Body of pancreas (tissue), 4 donors: Measurements from ENCODE around the gene MAP3K20. TPM values are rescaled to one million over a fixed set of nuclear protein-coding genes. Genes with fewer than 3 reads are reported as not detected.
"Not testable (repeated sequence)": the region's sequence is repeated elsewhere in the genome, so short reads cannot be mapped to it uniquely, and the experiment has no call there.

ENCODE experiments used
- ATAC-seq: fragments of 150-250 bp; one replicate; pipeline ENCODE4 v1.9.1; 2016
- DNase-seq, 4 donors: peaks; one replicate each; pipeline ENCODE4 v3.0.0-alpha.2; 2019
- H3K27ac ChIP-seq, 4 donors: fragments of 200-600 bp; sonication (generic); 1 replicate in 3 of 4; 2 replicates in 1 of 4; pipeline versions ENCODE4 v1.5.1 to v1.6.1; 2016 to 2019; ENCODE audit warnings: mild to moderate bottlenecking in 1 of 4, mixed read lengths in 1 of 4, moderate library complexity in 1 of 4
- H3K27me3 ChIP-seq, 2 donors: fragments of 200-600 bp; sonication (generic); one replicate each; pipeline ENCODE4 v1.6.0; 2016; ENCODE audit warnings: mild to moderate bottlenecking in 1 of 2
- H3K36me3 ChIP-seq, 2 donors: fragments of 200-600 bp; sonication (generic); replicated peaks in 1 of 2; 2 replicates each; pipeline ENCODE4 v1.5.1; 2016; ENCODE audit warnings: low read depth in 2 of 2; ENCODE audit not compliant: insufficient read depth in 1 of 2
- H3K4me1 ChIP-seq: fragments of 200-600 bp; sonication (generic); one replicate; pipeline ENCODE4 v1.6.0; 2016
- H3K4me3 ChIP-seq, 2 donors: fragments of 200-600 bp; sonication (generic); 1 replicate in 1 of 2; 2 replicates in 1 of 2; pipeline ENCODE4 v1.5.1; 2016 to 2019
- H3K9me3 ChIP-seq, 3 donors: fragments of 200-600 bp; sonication (generic); 1 replicate in 2 of 3; 2 replicates in 1 of 3; pipeline ENCODE4 v1.5.1; 2016
- POLR2A ChIP-seq, 3 donors: fragments of 450-650 bp; IDR thresholded peaks; one replicate each; pipeline ENCODE4 v1.6.1; 2016; ENCODE audit warnings: antibody characterized with exemption in 3 of 3, mild to moderate bottlenecking in 2 of 3
- WGBS, 2 donors: methylation state at CpG; one replicate each; pipeline ENCODE4 v1.1.5; 2017; 5-methylcytosine and 5-hydroxymethylcytosine counted together
- intact Hi-C: fragments of 100-400 bp; cut with DNase I; formaldehyde crosslinking; loops from one replicate; pipeline ENCODE4 v1.15.1; 2023
- total RNA-seq, 2 donors: library from RNA; depleted of rRNA; stranded (reverse); fragments of >200 nt; gene quantifications; one replicate each; pipeline ENCODE4 v1.1.0, GENCODE V29; 2016
- TF ChIP-seq, protein P1 (sequence below), 7 experiments: fragments of 450-650 bp in 4 of 7; fragments of 200-600 bp in 3 of 7; sonication (generic) in 3 of 7; IDR thresholded peaks; one replicate each; pipeline ENCODE4 v1.5.1; 2016 to 2019; ENCODE audit warnings: antibody characterized with exemption in 7 of 7

The MAP3K20 gene
- total RNA-seq, 2 donors from 2014 or later: 11.5 to 18.7 TPM

DNA sequence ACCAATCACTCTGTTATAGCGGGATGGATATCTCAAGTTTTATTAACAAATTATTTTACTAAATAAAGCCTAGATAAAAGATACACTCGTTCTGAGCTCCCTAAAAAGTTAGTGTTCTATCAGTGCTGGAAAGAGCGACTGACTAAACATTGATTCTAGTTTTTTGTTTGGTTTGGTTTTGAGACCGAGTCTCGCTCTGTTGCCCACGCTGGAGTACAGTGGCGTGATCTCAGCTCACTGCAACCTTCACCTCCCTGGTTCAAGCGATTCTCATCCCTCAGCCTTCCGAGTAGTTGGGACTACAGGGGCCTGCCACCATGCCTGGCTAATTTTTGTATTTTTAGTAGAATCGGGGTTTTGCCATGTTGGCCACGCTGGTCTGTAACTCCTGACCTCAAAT, 205.2 kb downstream of the MAP3K20 start:
- Histone ChIP-seq H3K27ac (no peak overlapping the region), H3K27me3 (no peaks in the 10 kb centered on the region), H3K4me3 (no peak overlapping the region), H3K9me3 (no peaks in the 10 kb centered on the region), H3K36me3 (no peaks in the 10 kb centered on the region), H3K4me1 (no peaks in the 10 kb centered on the region)
- intact Hi-C loops: no loop called here
- DNase-seq (no peak), ATAC-seq (no peak)
- 88 to 90% methylated on average over 11 of the region's 11 CpGs for WGBS, 2 donors
- TF ChIP-seq POLR2A (IDR thresholded peaks at IDR 0.05): no peak
- TF ChIP-seq, protein P1, sequence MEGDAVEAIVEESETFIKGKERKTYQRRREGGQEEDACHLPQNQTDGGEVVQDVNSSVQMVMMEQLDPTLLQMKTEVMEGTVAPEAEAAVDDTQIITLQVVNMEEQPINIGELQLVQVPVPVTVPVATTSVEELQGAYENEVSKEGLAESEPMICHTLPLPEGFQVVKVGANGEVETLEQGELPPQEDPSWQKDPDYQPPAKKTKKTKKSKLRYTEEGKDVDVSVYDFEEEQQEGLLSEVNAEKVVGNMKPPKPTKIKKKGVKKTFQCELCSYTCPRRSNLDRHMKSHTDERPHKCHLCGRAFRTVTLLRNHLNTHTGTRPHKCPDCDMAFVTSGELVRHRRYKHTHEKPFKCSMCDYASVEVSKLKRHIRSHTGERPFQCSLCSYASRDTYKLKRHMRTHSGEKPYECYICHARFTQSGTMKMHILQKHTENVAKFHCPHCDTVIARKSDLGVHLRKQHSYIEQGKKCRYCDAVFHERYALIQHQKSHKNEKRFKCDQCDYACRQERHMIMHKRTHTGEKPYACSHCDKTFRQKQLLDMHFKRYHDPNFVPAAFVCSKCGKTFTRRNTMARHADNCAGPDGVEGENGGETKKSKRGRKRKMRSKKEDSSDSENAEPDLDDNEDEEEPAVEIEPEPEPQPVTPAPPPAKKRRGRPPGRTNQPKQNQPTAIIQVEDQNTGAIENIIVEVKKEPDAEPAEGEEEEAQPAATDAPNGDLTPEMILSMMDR (IDR thresholded peaks at IDR 0.05): no peak

DNA sequence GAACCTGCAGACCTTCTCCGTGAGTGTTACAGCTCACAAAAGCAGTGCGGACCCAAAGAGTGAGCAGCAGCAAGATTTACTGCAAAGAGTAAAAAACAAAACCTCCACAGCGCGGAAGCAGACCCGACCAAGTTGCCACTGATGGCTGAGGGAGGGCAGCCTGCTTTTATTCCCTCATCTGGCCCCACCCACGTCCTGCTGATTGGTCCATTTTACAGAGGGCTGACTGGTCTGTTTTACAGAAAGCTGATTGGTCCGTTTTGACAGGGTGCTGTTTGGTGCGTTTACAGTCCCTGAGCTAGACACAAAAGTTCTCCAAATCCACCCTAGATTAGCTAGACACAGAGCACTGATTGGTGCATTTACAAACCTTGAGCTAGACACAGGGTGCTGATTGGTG, 206.3 kb downstream of the MAP3K20 start:
- ATAC-seq, H3K27me3 ChIP-seq, H3K4me3 ChIP-seq, intact Hi-C loops, H3K9me3 ChIP-seq, H3K36me3 ChIP-seq, H3K27ac ChIP-seq, DNase-seq, H3K4me1 ChIP-seq: not testable (repeated sequence)
- 84 to 95% methylated on average over 8 of the region's 8 CpGs for WGBS, 2 donors

DNA sequence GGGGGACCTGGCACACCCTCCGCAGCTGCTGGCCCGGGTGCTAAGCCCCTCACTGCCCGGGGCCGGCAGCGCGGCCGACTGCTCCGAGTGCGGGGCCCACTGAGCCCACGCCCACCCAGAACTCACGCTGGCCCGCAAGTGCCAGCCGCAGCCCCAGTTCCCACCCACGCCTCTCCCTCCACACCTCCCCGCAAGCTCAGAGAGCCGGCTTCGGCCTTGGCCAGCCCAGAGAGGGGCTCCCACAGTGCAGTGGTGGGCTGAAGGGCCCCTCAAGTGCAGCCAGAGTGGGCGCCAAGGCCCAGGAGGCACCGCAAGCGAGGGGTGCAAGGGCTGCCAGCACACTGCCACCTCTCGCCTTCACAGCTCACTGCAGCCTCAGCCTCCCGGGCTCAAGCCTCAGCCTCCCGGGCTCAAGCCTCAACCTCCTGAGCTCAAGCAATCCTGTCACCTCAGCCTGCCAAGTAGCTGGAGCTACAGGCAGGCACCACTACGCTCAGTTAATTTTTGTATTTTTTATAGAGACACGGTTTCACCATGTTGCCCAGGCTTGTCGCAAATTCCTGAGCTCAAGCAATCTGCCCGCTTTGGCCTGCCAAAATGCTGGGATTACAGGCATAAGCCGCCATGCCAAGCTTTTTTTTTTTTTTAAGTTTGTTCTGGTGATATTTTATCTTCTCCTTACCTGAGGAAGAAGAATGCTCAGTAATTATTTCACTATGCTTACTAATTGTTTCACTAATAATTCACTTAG, 207.3 kb downstream of the MAP3K20 start:
- TF ChIP-seq POLR2A (IDR thresholded peaks at IDR 0.05): no peak
- TF ChIP-seq, protein P1 (IDR thresholded peaks at IDR 0.05): no peak
- 93 to 96% methylated on average over 7 to 26 of the region's 28 CpGs for WGBS, 2 donors

DNA sequence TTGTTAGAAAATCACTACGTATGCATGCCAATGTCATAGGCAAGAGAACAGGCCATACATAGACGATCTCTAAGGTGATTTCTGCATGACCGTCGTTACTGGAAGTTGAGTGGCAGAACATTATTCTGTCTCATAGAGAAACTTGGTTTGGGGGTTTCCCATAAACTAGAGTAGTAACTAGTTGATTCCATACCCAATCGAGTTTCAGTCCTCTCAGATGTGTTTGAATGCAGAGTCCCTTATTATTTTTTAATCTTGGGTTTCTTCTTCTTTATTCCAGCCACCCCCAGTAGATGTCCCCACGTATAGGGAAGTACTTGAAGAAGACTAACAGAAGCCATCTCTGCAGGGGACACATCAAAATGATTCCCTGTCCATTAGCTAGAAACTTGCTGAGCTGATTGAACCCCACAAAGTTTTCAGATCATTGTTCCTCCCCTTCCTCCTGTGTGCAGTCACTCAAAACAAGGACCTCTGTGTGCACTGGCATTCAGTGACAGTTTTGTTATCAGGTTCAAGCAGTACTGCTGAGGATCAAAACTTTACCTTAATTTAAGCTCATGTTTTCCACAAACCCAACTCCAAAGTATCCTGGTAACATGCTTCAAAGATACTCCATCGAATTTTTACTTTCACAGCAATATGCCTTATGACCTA, 210.6 kb downstream of the MAP3K20 start:
- H3K4me3 ChIP-seq: no peak overlapping the region
- 81 to 82% methylated on average over 7 of the region's 7 CpGs for WGBS, 2 donors
- DNase-seq (no peak), ATAC-seq (no peak)
- no peaks in the 10 kb centered on the region for H3K27me3 ChIP-seq
- no peak for TF ChIP-seq POLR2A (IDR thresholded peaks at IDR 0.05)
- TF ChIP-seq, protein P1 (IDR thresholded peaks at IDR 0.05): no peak
- intact Hi-C loops: no loop called here
- H3K4me1 ChIP-seq: no peaks in the 10 kb centered on the region
- no peak overlapping the region for H3K27ac ChIP-seq
- no peaks in the 10 kb centered on the region for H3K36me3 ChIP-seq
- H3K9me3 ChIP-seq: no peaks in the 10 kb centered on the region

More for the DNA sequence above, 207.3 kb downstream of the MAP3K20 start:
- Histone ChIP-seq H3K27ac (no peak overlapping the region), H3K9me3 (no peaks in the 10 kb centered on the region), H3K4me1 (no peaks in the 10 kb centered on the region), H3K36me3 (no peaks in the 10 kb centered on the region), H3K27me3 (no peaks in the 10 kb centered on the region), H3K4me3 (no peak overlapping the region)
- DNase-seq (no peak), ATAC-seq (no peak)
- intact Hi-C loops: no loop called here

DNA sequence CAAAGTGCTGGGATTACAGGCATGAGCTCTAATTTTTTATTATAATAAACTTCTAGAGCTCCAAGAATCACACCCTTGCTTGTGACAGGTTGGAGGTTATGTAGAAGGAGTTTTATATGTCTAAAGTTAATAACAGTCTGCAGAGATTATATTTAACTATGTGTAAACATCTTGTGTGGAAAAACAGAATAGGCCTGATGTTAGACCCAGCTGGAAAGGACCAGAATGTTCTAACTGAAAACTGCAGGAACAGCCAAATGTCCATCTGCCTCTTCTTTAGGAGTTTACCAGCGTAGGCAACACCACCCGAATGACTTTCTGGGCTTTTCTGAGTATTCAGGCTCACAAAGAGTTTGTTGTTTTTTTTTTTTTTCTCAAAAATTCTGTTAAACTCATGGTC, 211.9 kb downstream of the MAP3K20 start:
- no peak for TF ChIP-seq POLR2A (IDR thresholded peaks at IDR 0.05)
- TF ChIP-seq, protein P1 (IDR thresholded peaks at IDR 0.05): no peak
- no peak for ATAC-seq
- Histone ChIP-seq H3K9me3 (no peaks in the 10 kb centered on the region), H3K27ac (no peak overlapping the region), H3K27me3 (no peaks in the 10 kb centered on the region), H3K4me3 (no peak overlapping the region), H3K36me3 (no peaks in the 10 kb centered on the region), H3K4me1 (no peaks in the 10 kb centered on the region)
- intact Hi-C loops: no loop called here
- DNase-seq: peak in 1 of 4 donors; percentile 26
- WGBS, 2 donors: 78 to 84% methylated on average over 2 of the region's 2 CpGs
